Stimulated activated naive CD8-positive, alpha-beta T cell treated with anti-CD3 and anti-CD28 coated beads, Interleukin-15, Interleukin-2, amounts not matched to agents 100 ng/mL and 50 ng/mL, for 24 hours (primary cell): ENCODE data around the gene RHOBTB3.
"Not testable (repeated sequence)": the region's sequence is repeated elsewhere in the genome, so short reads cannot be mapped to it uniquely, and the experiment has no call there.

Experiments
- H3K27ac Mint-ChIP-seq: one replicate; pipeline ENCODE4 v1.8.0; 2021; ENCODE audit warnings: mild to moderate bottlenecking, mixed read lengths
- H3K27me3 Mint-ChIP-seq: one replicate; pipeline ENCODE4 v1.8.0; 2021; ENCODE audit warnings: mixed read lengths
- H3K36me3 Mint-ChIP-seq: one replicate; pipeline ENCODE4 v1.8.0; 2021; ENCODE audit warnings: low read depth, mixed read lengths
- H3K4me1 Mint-ChIP-seq: one replicate; pipeline ENCODE4 v1.8.0; 2021; ENCODE audit warnings: low read depth, mixed read lengths
- H3K4me3 Mint-ChIP-seq: one replicate; pipeline ENCODE4 v1.8.0; 2021; ENCODE audit warnings: mild to moderate bottlenecking, mixed read lengths
- H3K9me3 Mint-ChIP-seq: one replicate; pipeline ENCODE4 v1.8.0; 2021; ENCODE audit warnings: mixed read lengths

Gene RHOBTB3

DNA sequence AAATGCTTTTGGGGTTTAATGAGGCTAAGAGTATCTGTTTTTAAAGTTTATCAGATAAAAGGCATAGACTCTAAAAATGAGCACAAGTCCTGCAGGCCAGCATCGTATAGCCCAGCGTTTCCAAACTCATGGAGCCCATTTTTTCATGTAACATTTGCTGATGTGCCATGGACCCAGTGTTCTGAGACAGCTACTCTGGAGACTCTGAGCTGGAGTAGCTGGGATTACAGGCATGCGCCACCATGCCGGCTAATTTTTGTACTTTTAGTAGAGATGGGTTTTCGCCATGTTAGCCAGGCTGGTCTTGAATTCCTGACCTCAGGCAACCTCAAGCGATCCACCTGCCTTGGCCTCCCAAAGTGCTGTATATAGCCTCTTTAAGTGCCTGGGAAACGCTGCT, 75.6 kb downstream of the RHOBTB3 start:
- Mint-ChIP-seq H3K27ac (no peak overlapping the region), H3K4me3 (no peak overlapping the region)

DNA sequence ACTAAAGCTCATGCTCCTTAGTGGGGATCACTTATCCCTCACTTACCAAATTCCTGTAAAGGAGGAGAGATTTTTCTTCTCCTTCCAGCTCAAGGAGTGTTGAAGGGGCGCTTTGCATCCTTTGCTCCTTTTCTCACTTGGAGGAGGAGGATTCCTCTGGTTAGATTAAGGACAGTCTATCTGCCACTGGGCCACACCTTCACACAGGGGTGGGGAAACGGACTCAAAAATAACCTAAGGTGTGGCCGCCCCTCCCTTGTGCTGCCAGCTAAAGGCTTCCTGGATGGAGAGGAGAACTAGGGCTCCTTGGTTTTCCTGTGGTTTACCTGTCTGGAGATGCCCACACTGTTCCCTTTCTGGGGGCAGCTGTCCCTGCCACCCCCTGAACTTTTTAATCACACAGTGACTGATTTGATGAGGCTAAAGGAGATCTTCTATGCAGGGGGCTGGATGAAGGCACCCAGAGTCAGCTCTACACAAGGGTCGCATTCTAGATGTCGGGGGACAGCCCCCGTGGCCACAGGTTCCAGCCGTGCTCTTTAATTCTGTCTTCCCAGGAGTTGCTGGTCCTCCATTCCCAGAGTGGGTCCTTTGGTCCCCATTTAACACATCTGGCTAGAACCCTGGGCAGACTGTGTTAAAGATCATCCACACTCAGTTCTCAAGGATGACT, 77.0 kb downstream of the RHOBTB3 start:
- no peaks in the 10 kb centered on the region for H3K27me3 Mint-ChIP-seq
- peak overlapping the region; percentile 60 for H3K4me3 Mint-ChIP-seq
- H3K36me3 Mint-ChIP-seq, result no peaks in the 10 kb centered on the region
- peak overlapping the region; percentile 79 for H3K27ac Mint-ChIP-seq
- H3K9me3 Mint-ChIP-seq, result no peaks in the 10 kb centered on the region
- H3K4me1 Mint-ChIP-seq, result peaks cover 52% of the 10 kb centered on the region

More for the DNA sequence above, 75.6 kb downstream of the RHOBTB3 start:
- Mint-ChIP-seq H3K9me3 (no peaks in the 10 kb centered on the region), H3K4me1 (peaks cover 38% of the 10 kb centered on the region), H3K36me3 (no peaks in the 10 kb centered on the region), H3K27me3 (no peaks in the 10 kb centered on the region)

DNA sequence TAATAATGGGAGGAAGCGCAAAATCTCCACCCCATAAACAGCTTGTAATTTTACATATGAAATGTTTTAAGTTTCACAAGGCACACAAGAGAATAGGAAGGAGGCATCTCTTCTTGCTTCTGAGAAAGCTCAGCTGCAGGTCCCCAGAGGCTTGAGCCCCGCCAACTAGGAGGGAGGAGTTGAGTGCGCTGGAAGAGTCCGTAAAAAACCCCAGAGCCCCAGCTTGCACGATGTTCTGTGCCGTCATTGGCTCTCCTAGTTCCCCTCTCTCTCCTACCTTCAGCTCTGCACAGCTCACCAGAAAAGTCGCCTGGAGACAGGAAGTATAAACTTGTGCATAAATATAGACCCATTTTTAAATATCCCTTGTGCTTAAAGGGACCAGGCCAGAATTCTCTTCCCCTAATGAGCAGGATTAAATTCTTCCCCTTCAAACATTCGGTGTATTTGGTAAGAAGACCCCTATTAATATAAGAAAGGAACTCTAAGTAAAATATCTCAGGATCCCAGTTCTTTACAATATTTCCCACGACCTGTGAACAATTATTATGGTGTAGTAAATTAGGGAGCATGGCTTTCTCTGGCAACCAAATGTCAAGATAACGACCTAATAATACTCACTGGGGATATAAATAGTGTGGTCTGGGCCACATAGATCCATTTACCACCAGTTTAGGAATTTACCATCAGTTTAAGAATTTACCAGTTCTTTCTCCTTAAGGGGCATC, 77.7 kb downstream of the RHOBTB3 start:
- H3K4me3 Mint-ChIP-seq, result peak overlapping the region; percentile 60
- peak overlapping the region; percentile 79 for H3K27ac Mint-ChIP-seq
- H3K9me3 Mint-ChIP-seq, result no peaks in the 10 kb centered on the region
- H3K36me3 Mint-ChIP-seq, result no peaks in the 10 kb centered on the region
- H3K4me1 Mint-ChIP-seq, result peaks cover 55% of the 10 kb centered on the region
- H3K27me3 Mint-ChIP-seq, result no peaks in the 10 kb centered on the region

DNA sequence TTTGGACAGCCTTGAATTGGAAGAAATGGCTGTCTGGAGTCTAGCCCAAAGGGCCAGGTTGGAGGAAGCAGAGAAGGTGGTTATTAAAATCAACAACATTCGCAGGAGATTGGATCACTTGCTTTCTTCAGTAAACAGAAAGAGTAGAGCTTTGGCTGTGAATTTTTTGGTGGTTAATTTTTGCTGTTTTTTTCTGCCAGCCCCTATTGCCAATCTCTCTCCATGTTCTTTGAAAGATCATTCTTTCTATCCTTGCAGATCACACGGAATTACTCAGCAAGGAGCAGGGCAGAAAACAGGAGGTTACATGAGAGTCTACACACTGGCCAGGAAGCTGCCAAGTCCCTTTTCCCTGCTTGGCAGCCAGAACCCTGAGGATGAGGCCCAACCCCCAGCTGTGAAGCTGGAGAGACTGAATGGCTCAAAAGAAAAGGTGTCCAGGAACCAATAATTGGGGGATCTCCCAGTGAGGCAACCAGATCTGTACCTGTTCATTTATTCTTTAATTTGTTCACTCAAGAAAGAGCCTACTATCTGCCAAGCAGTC, 78.4 kb downstream of the RHOBTB3 start:
- H3K36me3 Mint-ChIP-seq, result peaks cover 5% of the 10 kb centered on the region

DNA sequence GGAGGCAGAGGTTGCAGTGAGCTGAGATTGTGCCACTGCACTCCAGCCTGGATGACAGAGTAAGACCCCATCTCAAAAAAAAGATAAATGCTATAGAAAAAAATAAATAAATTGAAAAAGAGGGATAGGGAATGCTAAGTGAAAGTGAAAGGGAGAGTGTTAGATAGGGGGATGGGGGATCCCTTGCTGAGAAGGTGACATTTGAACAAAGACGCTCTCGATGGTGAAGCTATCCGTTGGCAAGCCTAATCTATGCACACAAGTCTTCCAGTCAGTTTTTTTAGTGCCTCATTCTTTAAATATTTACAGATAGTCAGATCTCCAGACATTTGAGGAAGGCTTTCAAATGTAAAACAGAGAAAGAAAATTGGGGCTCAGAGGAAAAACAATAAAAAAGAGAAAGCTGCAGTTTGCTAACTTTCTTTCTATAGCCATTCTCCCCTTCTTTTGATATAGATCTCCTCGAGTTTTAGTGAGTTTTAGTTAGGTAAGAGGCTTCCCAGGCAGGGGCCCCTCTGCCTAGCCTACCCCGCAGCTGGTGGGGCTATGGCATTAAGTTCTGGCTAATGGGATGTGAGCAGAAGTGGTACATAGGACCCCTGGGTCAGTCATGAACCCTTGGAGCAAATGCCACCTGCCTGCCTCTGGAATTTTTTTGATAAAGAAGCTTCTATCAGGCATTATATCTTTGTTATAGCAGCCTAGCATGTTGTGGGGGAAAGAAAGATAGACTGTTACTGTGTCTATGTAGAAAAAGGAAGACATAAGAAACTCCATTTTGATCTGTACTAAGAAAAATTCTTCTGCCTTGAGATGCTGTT, 79.4 kb downstream of the RHOBTB3 start:
- Mint-ChIP-seq H3K36me3 (peaks cover 7% of the 10 kb centered on the region), H3K9me3 (no peaks in the 10 kb centered on the region), H3K27me3 (no peaks in the 10 kb centered on the region), H3K4me1 (peaks cover 70% of the 10 kb centered on the region), H3K4me3 (peak overlapping the region; percentile 39), H3K27ac (peak overlapping the region; percentile 79)

More for the DNA sequence above, 78.4 kb downstream of the RHOBTB3 start:
- peaks cover 59% of the 10 kb centered on the region for H3K4me1 Mint-ChIP-seq
- H3K4me3 Mint-ChIP-seq, result peak overlapping the region; percentile 60
- H3K27me3 Mint-ChIP-seq, result no peaks in the 10 kb centered on the region
- peak overlapping the region; percentile 79 for H3K27ac Mint-ChIP-seq
- H3K9me3 Mint-ChIP-seq, result no peaks in the 10 kb centered on the region

DNA sequence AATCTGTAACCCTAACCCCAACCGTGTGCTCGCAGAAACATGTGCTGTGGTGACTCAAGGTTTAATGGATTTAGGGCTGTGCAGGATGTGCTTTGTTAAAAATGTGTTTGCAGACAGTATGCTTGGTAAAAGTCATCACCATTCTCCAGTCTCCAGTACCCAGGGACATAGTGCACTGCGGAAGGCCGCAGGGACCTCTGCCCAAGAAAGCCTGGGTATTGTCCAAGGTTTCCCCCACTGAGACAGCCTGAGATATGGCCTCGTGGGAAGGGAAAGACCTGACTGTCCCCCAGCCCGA, 79.9 kb downstream of the RHOBTB3 start:
- peak overlapping the region; percentile 79 for H3K27ac Mint-ChIP-seq
- not testable (repeated sequence) for H3K27me3 Mint-ChIP-seq, H3K9me3 Mint-ChIP-seq, H3K4me3 Mint-ChIP-seq
- H3K36me3 Mint-ChIP-seq, result peaks cover 12% of the 10 kb centered on the region
- H3K4me1 Mint-ChIP-seq, result peaks cover 75% of the 10 kb centered on the region

DNA sequence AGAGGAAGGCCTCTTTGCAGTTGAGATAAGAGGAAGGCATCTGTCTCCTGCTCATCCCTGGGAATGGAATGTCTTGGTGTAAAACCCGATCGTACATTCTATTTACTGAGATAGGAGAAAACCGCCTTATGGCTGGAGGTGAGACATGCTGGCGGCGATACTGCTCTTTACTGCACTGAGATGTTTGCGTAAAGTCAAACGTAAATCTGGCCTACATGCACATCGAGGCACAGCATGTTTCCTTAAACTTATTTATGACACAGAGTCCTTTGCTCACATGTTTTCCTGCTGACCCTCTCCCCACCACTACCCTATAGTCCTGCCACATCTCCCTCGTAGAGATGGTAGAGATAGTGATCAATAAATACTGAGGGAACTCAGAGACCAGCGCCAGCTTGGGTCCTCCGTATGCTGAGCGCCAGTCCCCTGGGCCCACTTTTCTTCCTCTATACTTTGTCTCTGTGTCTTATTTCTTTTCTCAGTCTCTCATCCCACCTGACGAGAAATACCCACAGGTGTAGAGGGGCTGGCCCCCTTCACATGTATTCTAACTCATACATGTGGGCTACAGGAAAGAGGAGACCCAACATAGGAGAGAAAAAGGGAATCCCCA, 80.4 kb downstream of the RHOBTB3 start:
- H3K4me3 Mint-ChIP-seq, result peak overlapping the region; percentile 19
- not testable (repeated sequence) for H3K9me3 Mint-ChIP-seq
- H3K27ac Mint-ChIP-seq, result peak overlapping the region; percentile 81

DNA sequence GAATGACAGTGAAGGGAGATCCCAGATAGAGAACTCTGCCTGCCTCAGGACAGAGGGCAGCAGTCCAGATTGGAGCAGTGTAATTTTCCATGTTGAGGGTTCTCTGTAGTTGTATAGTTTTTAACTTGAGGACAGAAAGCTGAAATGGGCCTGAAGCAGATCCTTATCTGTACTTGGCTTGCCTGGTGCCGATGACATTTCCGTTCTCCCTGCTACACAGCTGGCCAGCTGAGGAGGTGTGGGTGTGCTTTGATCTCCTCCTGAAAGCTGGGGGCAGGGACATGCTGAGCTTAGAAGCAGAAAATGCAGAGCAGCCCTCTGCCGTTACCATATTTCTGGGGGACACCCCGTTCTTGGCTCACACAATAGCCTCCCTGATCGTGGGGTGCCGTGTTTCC, 80.9 kb downstream of the RHOBTB3 start:
- peaks cover 85% of the 10 kb centered on the region for H3K4me1 Mint-ChIP-seq
- peak overlapping the region; percentile 81 for H3K27ac Mint-ChIP-seq
- H3K36me3 Mint-ChIP-seq, result peaks cover 20% of the 10 kb centered on the region
- no peaks in the 10 kb centered on the region for H3K27me3 Mint-ChIP-seq
- no peaks in the 10 kb centered on the region for H3K9me3 Mint-ChIP-seq
- H3K4me3 Mint-ChIP-seq, result peak overlapping the region; percentile 19

More for the DNA sequence above, 80.4 kb downstream of the RHOBTB3 start:
- H3K4me1 Mint-ChIP-seq, result peaks cover 80% of the 10 kb centered on the region
- peaks cover 17% of the 10 kb centered on the region for H3K36me3 Mint-ChIP-seq
- H3K27me3 Mint-ChIP-seq, result not testable (repeated sequence)

DNA sequence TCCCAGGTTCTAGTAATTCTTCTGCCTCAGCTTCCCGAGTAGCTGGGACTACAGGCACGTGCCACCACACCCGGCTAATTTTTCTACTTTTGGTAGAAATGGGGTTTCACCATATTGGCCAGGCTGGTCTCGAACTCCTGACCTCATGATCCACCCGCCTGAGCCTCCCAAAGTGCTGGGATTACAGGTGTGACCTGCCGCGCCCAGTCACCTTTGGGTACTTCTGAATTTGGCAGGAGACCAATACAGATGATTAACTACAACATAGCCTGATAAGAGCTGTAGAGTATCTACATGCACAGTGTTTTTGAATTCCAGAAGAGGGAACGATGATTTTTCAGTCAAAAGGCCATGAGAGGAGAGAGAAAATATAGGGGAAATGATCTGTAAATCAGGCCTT, 81.9 kb downstream of the RHOBTB3 start:
- H3K27me3 Mint-ChIP-seq, H3K9me3 Mint-ChIP-seq, H3K4me3 Mint-ChIP-seq: not testable (repeated sequence)
- peaks cover 93% of the 10 kb centered on the region for H3K4me1 Mint-ChIP-seq
- H3K27ac Mint-ChIP-seq, result peak overlapping the region; percentile 0
- peaks cover 20% of the 10 kb centered on the region for H3K36me3 Mint-ChIP-seq

DNA sequence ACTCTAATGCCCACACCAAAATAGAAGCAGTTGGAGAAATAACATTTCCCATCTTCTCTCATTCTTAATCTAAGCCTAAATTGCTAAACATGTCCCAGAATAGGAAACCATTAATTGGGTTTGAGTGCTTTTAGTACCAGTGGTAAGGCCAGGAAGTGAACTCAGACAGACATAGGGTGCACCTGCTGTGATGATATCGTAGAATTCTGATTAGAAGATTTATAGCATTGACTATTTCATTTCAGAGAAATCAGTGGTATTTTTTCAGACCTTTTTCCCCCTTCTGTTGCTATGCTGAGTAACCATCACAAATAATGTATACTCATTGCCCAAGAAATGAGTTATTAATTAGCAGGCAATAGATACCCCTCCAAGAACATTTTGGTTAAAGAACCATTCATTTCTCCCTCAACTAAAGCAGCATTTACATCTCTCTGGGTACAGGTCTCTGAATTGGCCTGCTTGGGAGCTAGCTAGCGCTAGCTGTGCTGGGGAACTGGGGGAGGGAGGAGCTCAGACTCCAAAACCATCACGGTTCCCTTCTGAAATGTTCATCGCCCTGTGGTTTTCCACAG, 84.1 kb downstream of the RHOBTB3 start:
- H3K27ac Mint-ChIP-seq, result peak overlapping the region; percentile 86
- H3K27me3 Mint-ChIP-seq, result no peaks in the 10 kb centered on the region
- peaks cover 90% of the 10 kb centered on the region for H3K4me1 Mint-ChIP-seq
- H3K4me3 Mint-ChIP-seq, result peak overlapping the region; percentile 8
- H3K9me3 Mint-ChIP-seq, result no peaks in the 10 kb centered on the region
- H3K36me3 Mint-ChIP-seq, result peaks cover 20% of the 10 kb centered on the region

DNA sequence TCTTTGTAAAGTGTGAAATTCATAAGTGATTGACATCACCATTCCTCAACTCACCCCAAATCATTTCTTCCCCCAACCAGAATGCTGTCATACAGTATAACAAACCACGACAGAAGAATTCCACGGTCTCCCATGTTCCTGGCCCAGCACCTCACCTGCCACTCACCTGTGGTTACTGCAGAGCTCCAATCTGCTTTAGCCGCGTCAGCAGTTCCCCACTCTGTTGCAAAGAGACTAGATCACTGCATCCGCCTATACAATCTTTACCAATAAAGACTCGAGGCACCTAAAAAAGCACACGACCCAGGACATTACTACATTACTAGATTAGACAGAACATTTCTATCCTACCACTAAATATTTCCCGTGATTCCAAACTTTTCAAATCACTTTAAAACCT, 85.2 kb downstream of the RHOBTB3 start:
- Mint-ChIP-seq H3K4me3 (peak overlapping the region; percentile 8), H3K36me3 (peaks cover 20% of the 10 kb centered on the region), H3K27me3 (no peaks in the 10 kb centered on the region), H3K27ac (peak overlapping the region; percentile 86), H3K4me1 (peaks cover 89% of the 10 kb centered on the region), H3K9me3 (no peaks in the 10 kb centered on the region)

DNA sequence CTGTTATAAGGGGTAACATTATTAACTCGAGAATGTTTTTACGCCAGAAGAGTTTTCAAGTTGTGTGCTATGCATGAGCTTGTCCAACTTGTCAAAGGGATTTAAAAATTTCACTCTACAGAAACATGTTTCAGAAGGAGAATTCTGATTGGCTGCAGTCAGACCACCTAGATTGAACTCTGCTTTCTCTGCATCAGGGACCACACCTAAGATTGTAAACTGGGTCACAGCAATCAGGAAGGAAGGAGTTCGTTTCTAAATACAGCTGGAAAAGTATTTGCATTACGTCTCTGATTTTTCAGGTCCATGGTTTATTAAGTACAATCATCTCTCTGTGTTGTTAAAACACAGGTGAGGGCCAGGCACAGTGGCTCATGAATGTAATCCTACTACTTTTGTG, 85.6 kb downstream of the RHOBTB3 start:
- Mint-ChIP-seq H3K4me3 (peak overlapping the region; percentile 81), H3K27me3 (no peaks in the 10 kb centered on the region), H3K36me3 (peaks cover 20% of the 10 kb centered on the region), H3K4me1 (peaks cover 89% of the 10 kb centered on the region), H3K9me3 (no peaks in the 10 kb centered on the region), H3K27ac (peak overlapping the region; percentile 86)

DNA sequence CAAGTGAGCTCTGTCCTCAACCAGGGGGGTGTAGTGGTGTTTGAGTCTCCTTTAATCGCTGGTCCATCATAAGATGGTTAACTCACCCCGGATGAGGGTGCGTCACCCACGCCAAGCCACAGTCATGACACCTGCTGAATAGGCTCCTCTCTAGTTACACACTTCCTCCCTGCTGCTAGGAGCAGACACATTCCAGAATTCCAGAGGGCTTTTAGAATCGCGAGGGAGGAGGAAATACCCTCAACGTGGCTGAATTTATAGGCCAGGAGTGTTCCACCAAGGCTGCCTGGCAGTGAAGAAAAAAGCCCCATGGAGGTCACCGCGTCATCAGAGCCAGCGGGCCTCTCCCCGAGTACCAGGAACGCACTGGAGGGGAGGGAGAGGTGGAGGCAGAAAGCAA, 86.3 kb downstream of the RHOBTB3 start:
- Mint-ChIP-seq H3K36me3 (peaks cover 20% of the 10 kb centered on the region), H3K27me3 (no peaks in the 10 kb centered on the region), H3K4me3 (peak overlapping the region; percentile 81), H3K9me3 (no peaks in the 10 kb centered on the region), H3K4me1 (peaks cover 84% of the 10 kb centered on the region), H3K27ac (peak overlapping the region; percentile 93)
